ENCODE data around the gene WSB2. TPM values are rescaled to one million over a fixed set of nuclear protein-coding genes. Genes with fewer than 3 reads are reported as not detected.

WSB2 gene
- total RNA-seq, 1 donor from 2014 or later: 96.1 TPM

GRCh38 chr12:117994551-117995438 is 66.2 kb downstream of the WSB2 start:
- no peak for DNase-seq (ENCODE audit: low read depth, low spot score)

- no peak for DNase-seq (ENCODE audit: low read depth, low spot score)
These were observed 74.1 kb downstream of the WSB2 start for GRCh38 chr12:117986705-117987469.

- DNase-seq (ENCODE audit: low read depth, low spot score): no peak
These were observed 75.8 kb downstream of the WSB2 start for GRCh38 chr12:117985182-117985581.

Other genes with a start within 250 kb of the WSB2 start
- gene KSR2, start 92.2 kb downstream of the WSB2 start, total RNA-seq: 0.42 and 0.99 TPM in 2 replicates
- gene RFC5, start 44.5 kb downstream of the WSB2 start, total RNA-seq: 21.7 and 28.2 TPM in 2 replicates
- gene VSIG10, start 42.8 kb upstream of the WSB2 start, total RNA-seq: 26.2 and 42.5 TPM in 2 replicates
- 161 and 203 TPM in 2 replicates for gene PEBP1, start 74.9 kb upstream of the WSB2 start, total RNA-seq